ENCODE measurements around the gene POLR2J.
"Not testable (repeated sequence)": the region's sequence is repeated elsewhere in the genome, so short reads cannot be mapped to it uniquely, and the experiment has no call there.

POLR2J gene

GRCh38 chr7:102497308-102497707 is 18.6 kb upstream of the POLR2J start:
- not testable (repeated sequence) for H3K4me3 ChIP-seq (ENCODE audit: low read depth, low read length); DNase-seq (ENCODE audit: low read depth)

GRCh38 chr7:102496861-102497260 is 18.1 kb upstream of the POLR2J start:
- not testable (repeated sequence) for DNase-seq (ENCODE audit: low read depth); H3K4me3 ChIP-seq (ENCODE audit: low read depth, low read length)

GRCh38 chr7:102494473-102495149 is 15.9 kb upstream of the POLR2J start:
- H3K4me3 ChIP-seq (ENCODE audit: low read depth, low read length); DNase-seq (ENCODE audit: low read depth): not testable (repeated sequence)

GRCh38 chr7:102494026-102494425 is 15.3 kb upstream of the POLR2J start:
- not testable (repeated sequence) for DNase-seq (ENCODE audit: low read depth); H3K4me3 ChIP-seq (ENCODE audit: low read depth, low read length)

GRCh38 chr7:102493220-102493935 is 14.7 kb upstream of the POLR2J start:
- peak; percentile 6 for DNase-seq (ENCODE audit: low read depth)
- not testable (repeated sequence) for H3K4me3 ChIP-seq (ENCODE audit: low read depth, low read length)

GRCh38 chr7:102490529-102491075 is 11.9 kb upstream of the POLR2J start:
- H3K4me3 ChIP-seq (ENCODE audit: low read depth, low read length); DNase-seq (ENCODE audit: low read depth): not testable (repeated sequence)

GRCh38 chr7:102484317-102484716 is 5.6 kb upstream of the POLR2J start:
- not testable (repeated sequence) for H3K4me3 ChIP-seq (ENCODE audit: low read depth, low read length); DNase-seq (ENCODE audit: low read depth)

- DNase-seq (ENCODE audit: low read depth); H3K4me3 ChIP-seq (ENCODE audit: low read depth, low read length): not testable (repeated sequence)
Measured at GRCh38 chr7:102481962-102482361, 3.2 kb upstream of the POLR2J start.

- H3K4me3 ChIP-seq (ENCODE audit: low read depth, low read length); DNase-seq (ENCODE audit: low read depth): not testable (repeated sequence)
Measured at GRCh38 chr7:102479982-102480637, 1.4 kb upstream of the POLR2J start.

GRCh38 chr7:102479209-102479584 is 475 bp upstream of the POLR2J start:
- H3K4me3 ChIP-seq (ENCODE audit: low read depth, low read length); DNase-seq (ENCODE audit: low read depth): not testable (repeated sequence)

GRCh38 chr7:102474736-102475435 is 3.8 kb downstream of the POLR2J start:
- not testable (repeated sequence) for H3K4me3 ChIP-seq (ENCODE audit: low read depth, low read length); DNase-seq (ENCODE audit: low read depth)

- not testable (repeated sequence) for H3K4me3 ChIP-seq (ENCODE audit: low read depth, low read length); DNase-seq (ENCODE audit: low read depth)
Measured at GRCh38 chr7:102474116-102474515, 4.6 kb downstream of the POLR2J start.

GRCh38 chr7:102473271-102473991 is 5.3 kb downstream of the POLR2J start:
- no peak for DNase-seq (ENCODE audit: low read depth)
- no peak overlapping the region for H3K4me3 ChIP-seq (ENCODE audit: low read depth, low read length)

GRCh38 chr7:102472126-102473041 is 6.3 kb downstream of the POLR2J start:
- no peak for DNase-seq (ENCODE audit: low read depth)
- no peak overlapping the region for H3K4me3 ChIP-seq (ENCODE audit: low read depth, low read length)

- DNase-seq (ENCODE audit: low read depth), result no peak
- H3K4me3 ChIP-seq (ENCODE audit: low read depth, low read length), result no peak overlapping the region
Measured at GRCh38 chr7:102471791-102472125, 7.0 kb downstream of the POLR2J start.

- DNase-seq (ENCODE audit: low read depth), result no peak
- H3K4me3 ChIP-seq (ENCODE audit: low read depth, low read length), result no peak overlapping the region
Measured at GRCh38 chr7:102469972-102470825, 8.5 kb downstream of the POLR2J start.

GRCh38 chr7:102469351-102469971 is 9.3 kb downstream of the POLR2J start:
- DNase-seq (ENCODE audit: low read depth), result no peak

More at GRCh38 chr7:102469351-102469971, 9.3 kb downstream of the POLR2J start:
- no peak overlapping the region for H3K4me3 ChIP-seq (ENCODE audit: low read depth, low read length)
